Measurements from ENCODE around the gene GABARAPL1. TPM values are rescaled to one million over a fixed set of nuclear protein-coding genes. Genes with fewer than 3 reads are reported as not detected.

The GABARAPL1 gene
- total RNA-seq, 1 donor from 2014 or later, result 108 TPM

DNA sequence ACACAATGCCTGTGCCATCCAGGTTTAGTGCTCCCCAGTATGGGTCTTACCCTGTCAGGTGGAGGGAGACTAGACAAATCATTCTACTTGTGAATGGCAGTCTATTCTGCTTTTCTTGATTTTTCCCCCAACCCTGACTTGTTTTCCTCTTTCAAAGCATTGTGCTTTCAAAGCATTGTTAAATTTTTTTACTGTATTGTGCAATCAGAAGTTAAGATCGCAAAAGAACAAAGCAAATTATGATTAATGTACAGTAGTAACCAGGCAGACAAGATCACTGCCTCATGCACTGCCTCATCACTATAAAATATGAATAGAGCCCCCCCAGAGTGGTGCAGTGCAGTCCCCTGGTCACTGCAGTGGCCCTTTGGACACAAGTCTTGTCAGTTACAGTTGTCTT, 14.1 kb downstream of the GABARAPL1 start:
- Histone ChIP-seq H3K27ac (no peak overlapping the region), H3K4me1 (no peaks in the 10 kb centered on the region), H3K9me3 (no peaks in the 10 kb centered on the region), H3K36me3 (peaks cover 27% of the 10 kb centered on the region), H3K4me3 (no peak overlapping the region), H3K27me3 (ENCODE audit: low read depth) (no peaks in the 10 kb centered on the region)
- ATAC-seq, result peak; percentile 13 to 19
- TF ChIP-seq, protein P1, sequence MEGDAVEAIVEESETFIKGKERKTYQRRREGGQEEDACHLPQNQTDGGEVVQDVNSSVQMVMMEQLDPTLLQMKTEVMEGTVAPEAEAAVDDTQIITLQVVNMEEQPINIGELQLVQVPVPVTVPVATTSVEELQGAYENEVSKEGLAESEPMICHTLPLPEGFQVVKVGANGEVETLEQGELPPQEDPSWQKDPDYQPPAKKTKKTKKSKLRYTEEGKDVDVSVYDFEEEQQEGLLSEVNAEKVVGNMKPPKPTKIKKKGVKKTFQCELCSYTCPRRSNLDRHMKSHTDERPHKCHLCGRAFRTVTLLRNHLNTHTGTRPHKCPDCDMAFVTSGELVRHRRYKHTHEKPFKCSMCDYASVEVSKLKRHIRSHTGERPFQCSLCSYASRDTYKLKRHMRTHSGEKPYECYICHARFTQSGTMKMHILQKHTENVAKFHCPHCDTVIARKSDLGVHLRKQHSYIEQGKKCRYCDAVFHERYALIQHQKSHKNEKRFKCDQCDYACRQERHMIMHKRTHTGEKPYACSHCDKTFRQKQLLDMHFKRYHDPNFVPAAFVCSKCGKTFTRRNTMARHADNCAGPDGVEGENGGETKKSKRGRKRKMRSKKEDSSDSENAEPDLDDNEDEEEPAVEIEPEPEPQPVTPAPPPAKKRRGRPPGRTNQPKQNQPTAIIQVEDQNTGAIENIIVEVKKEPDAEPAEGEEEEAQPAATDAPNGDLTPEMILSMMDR (IDR thresholded peaks at IDR 0.05), result no peak
- no peak for DNase-seq
- intact Hi-C loops (cut with DNase I), result no loop called here

DNA sequence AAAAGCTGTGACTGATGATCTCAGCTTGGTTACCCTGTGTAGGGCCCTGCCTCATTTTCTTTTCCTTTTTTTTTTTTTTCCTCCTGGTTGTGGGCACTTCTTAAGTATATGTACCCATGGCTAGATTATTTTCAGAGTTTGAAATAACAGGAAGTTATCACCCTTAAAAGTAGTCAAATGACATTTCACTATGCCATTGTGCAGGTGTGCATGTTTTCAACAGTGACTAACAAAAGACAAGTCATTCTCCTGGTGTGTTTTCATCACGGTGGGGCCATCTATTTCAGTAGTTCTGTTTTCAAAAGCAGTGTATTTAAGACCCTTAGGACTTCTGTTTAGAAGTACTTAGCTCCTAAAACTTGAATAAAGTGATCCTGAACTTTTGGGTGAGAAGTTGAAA, 15.0 kb downstream of the GABARAPL1 start:
- TF ChIP-seq, protein P1 (IDR thresholded peaks at IDR 0.05), result no peak
- no peak overlapping the region for H3K27ac ChIP-seq
- no peak for DNase-seq
- H3K4me1 ChIP-seq, result no peaks in the 10 kb centered on the region
- H3K9me3 ChIP-seq, result no peaks in the 10 kb centered on the region
- no peak for ATAC-seq
- H3K4me3 ChIP-seq, result no peak overlapping the region
- intact Hi-C loops (cut with DNase I), result no loop called here
- H3K27me3 ChIP-seq (ENCODE audit: low read depth), result no peaks in the 10 kb centered on the region
- H3K36me3 ChIP-seq, result peaks cover 18% of the 10 kb centered on the region

DNA sequence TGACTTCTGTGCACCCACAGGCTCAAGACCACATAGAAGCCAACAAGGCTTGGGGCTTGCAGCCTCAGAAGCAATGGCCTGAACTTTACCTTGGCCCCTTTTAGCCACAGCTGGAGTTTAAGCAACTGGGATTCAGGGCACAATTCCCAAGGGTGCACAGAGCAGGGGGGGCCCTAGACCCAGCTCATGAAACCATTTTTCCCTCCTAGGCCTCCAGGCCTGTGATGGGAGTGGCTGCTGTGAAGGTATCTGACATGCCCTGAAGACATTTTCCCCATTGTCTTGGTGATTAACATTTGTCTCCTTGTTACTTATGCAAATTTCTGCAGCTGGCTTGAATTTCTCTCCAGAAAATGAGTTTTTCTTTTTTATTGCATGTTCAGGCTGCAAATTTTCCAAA, 21.9 kb downstream of the GABARAPL1 start:
- intact Hi-C loops (cut with DNase I), result no loop called here
- no peak overlapping the region for H3K27ac ChIP-seq
- no peak overlapping the region for H3K4me3 ChIP-seq
- H3K4me1 ChIP-seq, result peaks cover 4% of the 10 kb centered on the region
- DNase-seq (no peak), ATAC-seq (no peak)
- TF ChIP-seq, protein P1 (IDR thresholded peaks at IDR 0.05), result no peak
- no peaks in the 10 kb centered on the region for H3K9me3 ChIP-seq
- no peaks in the 10 kb centered on the region for H3K27me3 ChIP-seq (ENCODE audit: low read depth)
- H3K36me3 ChIP-seq, result no peaks in the 10 kb centered on the region

DNA sequence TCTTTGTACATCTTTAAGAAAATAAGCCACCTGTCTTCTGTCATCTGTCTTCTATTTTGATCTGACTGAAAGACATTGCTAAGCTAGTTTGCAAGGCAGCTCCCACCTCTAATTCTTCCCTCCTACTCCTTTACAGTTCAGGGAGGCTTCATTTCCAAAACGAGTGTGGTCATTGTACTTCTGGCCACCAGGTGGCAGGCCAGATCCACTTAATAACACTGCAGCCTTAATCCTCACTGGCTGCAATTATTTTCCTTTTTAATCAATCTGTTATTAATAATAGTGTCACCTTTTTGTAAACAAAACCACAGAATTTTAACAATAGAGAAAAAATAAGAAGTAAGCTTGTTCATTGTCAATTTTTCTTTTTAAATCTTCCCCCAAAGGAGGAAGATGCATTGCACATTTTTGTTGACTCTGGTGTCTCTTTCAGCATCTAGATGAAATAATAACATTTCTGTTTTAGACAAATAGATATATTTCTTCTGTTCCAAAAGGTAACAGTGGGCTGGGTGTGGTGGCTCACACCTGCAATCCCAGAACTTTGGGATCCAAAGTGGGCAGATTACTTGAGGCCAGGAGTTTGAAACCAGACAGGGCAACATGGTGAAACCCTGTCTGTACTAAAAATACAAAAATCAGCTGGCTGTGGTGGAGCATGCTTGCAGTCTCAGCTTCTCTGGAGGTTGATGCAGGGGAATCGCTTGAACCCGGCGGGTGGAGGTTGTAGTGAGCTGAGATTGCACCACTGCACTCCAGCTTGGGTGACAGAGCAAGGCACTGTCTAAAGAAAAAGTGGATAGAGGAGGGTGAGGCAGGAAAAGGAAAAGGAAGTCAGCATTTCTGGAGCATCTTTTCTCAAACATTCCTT, 23.3 kb downstream of the GABARAPL1 start:
- Histone ChIP-seq H3K27me3 (ENCODE audit: low read depth) (no peaks in the 10 kb centered on the region), H3K4me1 (peaks cover 4% of the 10 kb centered on the region), H3K9me3 (no peaks in the 10 kb centered on the region), H3K36me3 (no peaks in the 10 kb centered on the region), H3K27ac (no peak overlapping the region), H3K4me3 (no peak overlapping the region)
- ATAC-seq (peak; percentile 81 to 87), DNase-seq (no peak)
- TF ChIP-seq, protein P1 (IDR thresholded peaks at IDR 0.05), result peak; percentile 92
- intact Hi-C loops (cut with DNase I), result loop anchor here (5.0 kb wide), 1 partner anchor 326 kb away; no protein-coding TSS in a partner anchor

DNA sequence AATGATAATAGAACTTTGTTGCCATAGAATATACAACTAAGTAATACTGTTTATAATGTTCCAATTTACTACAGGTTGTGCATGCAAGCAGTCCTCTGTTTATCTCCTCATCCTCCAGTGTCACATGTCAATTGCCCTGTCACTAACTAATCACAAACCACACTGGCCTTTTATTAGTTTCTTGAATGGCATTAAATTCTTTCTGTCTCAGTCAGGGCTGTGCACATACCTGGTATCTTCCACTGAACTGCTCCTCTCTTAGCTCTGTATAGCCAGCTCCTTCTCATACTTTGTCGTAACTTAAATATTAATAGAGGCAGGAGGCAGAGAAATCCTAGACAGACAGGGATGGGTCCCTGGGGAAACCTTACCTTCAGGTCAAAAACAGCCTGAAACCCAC, 24.0 kb downstream of the GABARAPL1 start:
- no peak overlapping the region for H3K27ac ChIP-seq
- H3K36me3 ChIP-seq, result no peaks in the 10 kb centered on the region
- intact Hi-C loops (cut with DNase I), result loop anchor here (5.0 kb wide), 1 partner anchor 326 kb away; no protein-coding TSS in a partner anchor

More for the DNA sequence above, 24.0 kb downstream of the GABARAPL1 start:
- DNase-seq (no peak), ATAC-seq (no peak)
- Histone ChIP-seq H3K4me3 (no peak overlapping the region), H3K4me1 (peaks cover 4% of the 10 kb centered on the region), H3K9me3 (no peaks in the 10 kb centered on the region), H3K27me3 (ENCODE audit: low read depth) (no peaks in the 10 kb centered on the region)
- TF ChIP-seq, protein P1 (IDR thresholded peaks at IDR 0.05), result no peak
